ENCODE data around the gene GXYLT2. TPM values are rescaled to one million over a fixed set of nuclear protein-coding genes. Genes with fewer than 3 reads are reported as not detected.

GXYLT2 gene
- total RNA-seq, 1 donor from 2014 or later, result 10.1 TPM

GRCh38 chr3:72962317-72962716, 74.5 kb downstream of the GXYLT2 start:
- intact Hi-C loops (cut with DNase I), result no loop called here
- DNase-seq (ENCODE audit: extremely low spot score in 2 of 2), result no peak
- Histone ChIP-seq H3K36me3 (no peaks in the 10 kb centered on the region), H3K27ac (no peak overlapping the region), H3K27me3 (no peaks in the 10 kb centered on the region), H3K9me3 (no peaks in the 10 kb centered on the region), H3K4me1 (peaks cover 4% of the 10 kb centered on the region), H3K4me3 (no peak overlapping the region)
- TF ChIP-seq POLR2AphosphoS5 (IDR thresholded peaks at IDR 0.05; ENCODE audit: insufficient read depth in 1 of 2, low read depth in 1 of 2) (no peak), CTCF (IDR thresholded peaks at IDR 0.05) (no peak), POLR2A (IDR thresholded peaks at IDR 0.05) (no peak)

GRCh38 chr3:72964633-72965032, 76.8 kb downstream of the GXYLT2 start:
- TF ChIP-seq CTCF (IDR thresholded peaks at IDR 0.05) (no peak), POLR2AphosphoS5 (IDR thresholded peaks at IDR 0.05; ENCODE audit: insufficient read depth in 1 of 2, low read depth in 1 of 2) (no peak), POLR2A (IDR thresholded peaks at IDR 0.05) (no peak)
- intact Hi-C loops (cut with DNase I), result no loop called here
- H3K9me3 ChIP-seq, result no peaks in the 10 kb centered on the region
- DNase-seq (ENCODE audit: extremely low spot score in 2 of 2), result no peak
- H3K4me1 ChIP-seq, result peaks cover 4% of the 10 kb centered on the region
- no peak overlapping the region for H3K4me3 ChIP-seq
- no peaks in the 10 kb centered on the region for H3K27me3 ChIP-seq
- no peaks in the 10 kb centered on the region for H3K36me3 ChIP-seq
- H3K27ac ChIP-seq, result no peak overlapping the region

GRCh38 chr3:72968266-72968664, 80.4 kb downstream of the GXYLT2 start:
- Histone ChIP-seq H3K4me3 (no peak overlapping the region), H3K27me3 (no peaks in the 10 kb centered on the region), H3K36me3 (no peaks in the 10 kb centered on the region), H3K4me1 (no peaks in the 10 kb centered on the region), H3K27ac (no peak overlapping the region), H3K9me3 (no peaks in the 10 kb centered on the region)
- TF ChIP-seq POLR2AphosphoS5 (IDR thresholded peaks at IDR 0.05; ENCODE audit: insufficient read depth in 1 of 2, low read depth in 1 of 2) (no peak), POLR2A (IDR thresholded peaks at IDR 0.05) (no peak), CTCF (IDR thresholded peaks at IDR 0.05) (no peak)
- DNase-seq (ENCODE audit: extremely low spot score in 2 of 2), result no peak
- intact Hi-C loops (cut with DNase I), result no loop called here

- Histone ChIP-seq H3K4me1 (no peaks in the 10 kb centered on the region), H3K9me3 (no peaks in the 10 kb centered on the region), H3K36me3 (no peaks in the 10 kb centered on the region), H3K27me3 (no peaks in the 10 kb centered on the region), H3K27ac (no peak overlapping the region), H3K4me3 (no peak overlapping the region)
- TF ChIP-seq CTCF (IDR thresholded peaks at IDR 0.05), result no peak
- intact Hi-C loops (cut with DNase I), result no loop called here
- no peak for DNase-seq (ENCODE audit: extremely low spot score in 2 of 2)
Observed at GRCh38 chr3:72969766-72970165, 81.9 kb downstream of the GXYLT2 start.

- Histone ChIP-seq H3K27me3 (no peaks in the 10 kb centered on the region), H3K36me3 (no peaks in the 10 kb centered on the region), H3K27ac (no peak overlapping the region), H3K4me3 (no peak overlapping the region), H3K4me1 (no peaks in the 10 kb centered on the region), H3K9me3 (no peaks in the 10 kb centered on the region)
- DNase-seq (ENCODE audit: extremely low spot score in 2 of 2), result no peak
- TF ChIP-seq CTCF (IDR thresholded peaks at IDR 0.05) (no peak), POLR2A (IDR thresholded peaks at IDR 0.05) (no peak), POLR2AphosphoS5 (IDR thresholded peaks at IDR 0.05; ENCODE audit: insufficient read depth in 1 of 2, low read depth in 1 of 2) (no peak)
- intact Hi-C loops (cut with DNase I), result no loop called here
Observed at GRCh38 chr3:72970942-72971341, 83.1 kb downstream of the GXYLT2 start.
